Neutrophil (primary cell): ENCODE results near the gene EHBP1.
A peak's percentile ranks its signal among the peaks of the same experiment; 100 is the strongest.

Experiments
- H3K27ac ChIP-seq: fragments of 200-600 bp; sonication (generic); 2 replicates; pipeline ENCODE4 v1.5.1; 2016; ENCODE audit warnings: mild to moderate bottlenecking, moderate library complexity
- H3K27me3 ChIP-seq: fragments of 200-600 bp; sonication (generic); 2 replicates; pipeline ENCODE4 v1.6.0; 2016; ENCODE audit warnings: mild to moderate bottlenecking
- H3K36me3 ChIP-seq: fragments of 200-600 bp; sonication (generic); 2 replicates; pipeline ENCODE4 v1.5.1; 2017
- H3K4me1 ChIP-seq, 2 experiments: fragments of 200-600 bp in 1 of 2; sonication (generic) in 1 of 2; 1 replicate in 1 of 2; 2 replicates in 1 of 2; pipeline versions ENCODE4 v1.5.1 to v1.6.1; 2013 to 2016; ENCODE audit warnings: low read depth in 1 of 2, low read length in 1 of 2, mild to moderate bottlenecking in 1 of 2, moderate library complexity in 1 of 2; ENCODE audit not compliant: control insufficient read depth in 1 of 2, insufficient read depth in 1 of 2
- H3K4me3 ChIP-seq, 2 experiments: fragments of 200-600 bp in 1 of 2; sonication (generic) in 1 of 2; 1 replicate in 1 of 2; 2 replicates in 1 of 2; pipeline ENCODE4 v1.5.1; 2013 to 2016; ENCODE audit warnings: low read depth in 1 of 2, low read length in 1 of 2, mild to moderate bottlenecking in 1 of 2, moderate library complexity in 1 of 2
- H3K9me3 ChIP-seq: fragments of 200-600 bp; sonication (generic); 2 replicates; pipeline ENCODE4 v1.5.1; 2016
- CTCF ChIP-seq: fragments of 200-600 bp; sonication (generic); IDR thresholded peaks from 2 replicates; pipeline ENCODE4 v1.5.1; 2016; ENCODE audit warnings: antibody characterized with exemption

Gene EHBP1

GRCh38 chr2:63056107-63057050 is 350.9 kb downstream of the EHBP1 start:
- Histone ChIP-seq H3K9me3 (no peaks in the 10 kb centered on the region), H3K36me3 (no peaks in the 10 kb centered on the region), H3K27me3 (peaks cover 94% of the 10 kb centered on the region), H3K4me1 (peaks cover 92 to 96% of the 10 kb centered on the region in 2 experiments), H3K27ac (peak overlapping the region; percentile 89), H3K4me3 (peak overlapping the region; percentile 60 to 71)
- TF ChIP-seq CTCF = no peak

GRCh38 chr2:63057249-63058143 is 352.0 kb downstream of the EHBP1 start:
- Histone ChIP-seq H3K9me3 (no peaks in the 10 kb centered on the region), H3K4me3 (peak overlapping the region; percentile 60 to 71), H3K4me1 (peaks cover 82 to 85% of the 10 kb centered on the region in 2 experiments), H3K27me3 (peaks cover 94% of the 10 kb centered on the region), H3K36me3 (no peaks in the 10 kb centered on the region), H3K27ac (peak overlapping the region; percentile 89)
- no peak for TF ChIP-seq CTCF

GRCh38 chr2:63058144-63058920 is 352.8 kb downstream of the EHBP1 start:
- Histone ChIP-seq H3K4me1 (peaks cover 76 to 77% of the 10 kb centered on the region in 2 experiments), H3K36me3 (no peaks in the 10 kb centered on the region), H3K27me3 (peaks cover 94% of the 10 kb centered on the region), H3K4me3 (peak overlapping the region; percentile 60 to 71), H3K9me3 (no peaks in the 10 kb centered on the region), H3K27ac (peak overlapping the region; percentile 89)
- TF ChIP-seq CTCF = no peak

- H3K4me3 ChIP-seq = peak overlapping the region; percentile 60 to 71
- no peaks in the 10 kb centered on the region for H3K36me3 ChIP-seq
- TF ChIP-seq CTCF = no peak
- H3K9me3 ChIP-seq = no peaks in the 10 kb centered on the region
- peaks cover 94% of the 10 kb centered on the region for H3K27me3 ChIP-seq
- H3K4me1 ChIP-seq = peaks cover 68% of the 10 kb centered on the region in 2 experiments
- H3K27ac ChIP-seq = peak overlapping the region; percentile 89
These were observed 353.6 kb downstream of the EHBP1 start for GRCh38 chr2:63058921-63059792.
